ENCODE results near the gene MGMT.

- no peak for TF ChIP-seq EZH2 (IDR thresholded peaks at IDR 0.05; ENCODE audit: low read length, missing control alignments)
- no peak for TF ChIP-seq CTCF (conservative IDR thresholded peaks at IDR 0.05 in 1 of 2, IDR thresholded peaks at IDR 0.05 in 1 of 2; ENCODE audit: low read depth in 1 of 2, low read length in 2 of 2)
Measured at GRCh38 chr10:129547608-129548007, 80.6 kb downstream of the MGMT start.

Measured in fibroblast of lung (primary cell).